GM18502 (cell line): Measurements from ENCODE around the gene FGGY.
A peak's percentile ranks its signal among the peaks of the same experiment; 100 is the strongest.

Source experiments
- ATAC-seq: cut with Tn5 transposase; IDR thresholded peaks from one replicate; pipeline ENCODE4 v1.9.1; 2021; ENCODE audit warnings: mild to moderate bottlenecking; ENCODE audit not compliant: unreplicated experiment, poor library complexity

Gene FGGY

GRCh38 chr1:59498640-59499039 is 201.7 kb downstream of the FGGY start:
- no peak for ATAC-seq

GRCh38 chr1:59499273-59499942 is 202.5 kb downstream of the FGGY start:
- ATAC-seq, result no peak

- ATAC-seq, result no peak
Observed at GRCh38 chr1:59499943-59500569, 203.2 kb downstream of the FGGY start.

- ATAC-seq, result no peak
Observed at GRCh38 chr1:59500950-59501742, 204.3 kb downstream of the FGGY start.

- ATAC-seq, result no peak
Observed at GRCh38 chr1:59502009-59502691, 205.3 kb downstream of the FGGY start.

GRCh38 chr1:59504276-59504675 is 207.4 kb downstream of the FGGY start:
- no peak for ATAC-seq

- ATAC-seq, result no peak
Observed at GRCh38 chr1:59505596-59506028, 208.7 kb downstream of the FGGY start.

- peak; percentile 71 for ATAC-seq
Observed at GRCh38 chr1:59506952-59507351, 210.1 kb downstream of the FGGY start.

GRCh38 chr1:59509341-59509875 is 212.5 kb downstream of the FGGY start:
- ATAC-seq, result no peak

GRCh38 chr1:59510249-59510648 is 213.4 kb downstream of the FGGY start:
- no peak for ATAC-seq

- ATAC-seq, result no peak
Observed at GRCh38 chr1:59511476-59512465, 214.9 kb downstream of the FGGY start.

GRCh38 chr1:59512702-59513101 is 215.8 kb downstream of the FGGY start:
- no peak for ATAC-seq

GRCh38 chr1:59514061-59514909 is 217.4 kb downstream of the FGGY start:
- no peak for ATAC-seq

GRCh38 chr1:59516881-59517280 is 220.0 kb downstream of the FGGY start:
- ATAC-seq, result no peak

- ATAC-seq, result no peak
Observed at GRCh38 chr1:59520194-59520593, 223.3 kb downstream of the FGGY start.

- no peak for ATAC-seq
Observed at GRCh38 chr1:59520827-59521418, 224.0 kb downstream of the FGGY start.

- ATAC-seq, result no peak
Observed at GRCh38 chr1:59521456-59521855, 224.6 kb downstream of the FGGY start.

GRCh38 chr1:59522925-59523505 is 226.1 kb downstream of the FGGY start:
- no peak for ATAC-seq
